Body of pancreas (tissue), 4 donors: Measurements from ENCODE around the gene MET. TPM values are rescaled to one million over a fixed set of nuclear protein-coding genes. Genes with fewer than 3 reads are reported as not detected.
"Not testable (repeated sequence)": the region's sequence is repeated elsewhere in the genome, so short reads cannot be mapped to it uniquely, and the experiment has no call there.

Experiments
- ATAC-seq: fragments of 150-250 bp; one replicate; pipeline ENCODE4 v1.9.1; 2016
- DNase-seq, 4 donors: peaks; one replicate each; pipeline ENCODE4 v3.0.0-alpha.2; 2019
- H3K27ac ChIP-seq, 4 donors: fragments of 200-600 bp; sonication (generic); 1 replicate in 3 of 4; 2 replicates in 1 of 4; pipeline versions ENCODE4 v1.5.1 to v1.6.1; 2016 to 2019; ENCODE audit warnings: mild to moderate bottlenecking in 1 of 4, mixed read lengths in 1 of 4, moderate library complexity in 1 of 4
- H3K27me3 ChIP-seq, 2 donors: fragments of 200-600 bp; sonication (generic); one replicate each; pipeline ENCODE4 v1.6.0; 2016; ENCODE audit warnings: mild to moderate bottlenecking in 1 of 2
- H3K36me3 ChIP-seq, 2 donors: fragments of 200-600 bp; sonication (generic); replicated peaks in 1 of 2; 2 replicates each; pipeline ENCODE4 v1.5.1; 2016; ENCODE audit warnings: low read depth in 2 of 2; ENCODE audit not compliant: insufficient read depth in 1 of 2
- H3K4me1 ChIP-seq: fragments of 200-600 bp; sonication (generic); one replicate; pipeline ENCODE4 v1.6.0; 2016
- H3K4me3 ChIP-seq, 2 donors: fragments of 200-600 bp; sonication (generic); 1 replicate in 1 of 2; 2 replicates in 1 of 2; pipeline ENCODE4 v1.5.1; 2016 to 2019
- H3K9me3 ChIP-seq, 3 donors: fragments of 200-600 bp; sonication (generic); 1 replicate in 2 of 3; 2 replicates in 1 of 3; pipeline ENCODE4 v1.5.1; 2016
- CTCF ChIP-seq, 7 experiments: fragments of 450-650 bp in 4 of 7; fragments of 200-600 bp in 3 of 7; sonication (generic) in 3 of 7; IDR thresholded peaks; one replicate each; pipeline ENCODE4 v1.5.1; 2016 to 2019; ENCODE audit warnings: antibody characterized with exemption in 7 of 7
- POLR2A ChIP-seq, 3 donors: fragments of 450-650 bp; IDR thresholded peaks; one replicate each; pipeline ENCODE4 v1.6.1; 2016; ENCODE audit warnings: antibody characterized with exemption in 3 of 3, mild to moderate bottlenecking in 2 of 3
- WGBS, 2 donors: methylation state at CpG; one replicate each; pipeline ENCODE4 v1.1.5; 2017; 5-methylcytosine and 5-hydroxymethylcytosine counted together
- intact Hi-C: fragments of 100-400 bp; cut with DNase I; formaldehyde crosslinking; loops from one replicate; pipeline ENCODE4 v1.15.1; 2023
- total RNA-seq, 2 donors: library from RNA; depleted of rRNA; stranded (reverse); fragments of >200 nt; gene quantifications; one replicate each; pipeline ENCODE4 v1.1.0, GENCODE V29; 2016

The MET gene
- total RNA-seq, 2 donors from 2014 or later: 21.3 to 23.7 TPM

GRCh38 chr7:116647861-116648260 lies 24.1 kb upstream of the MET start:
- DNase-seq (no peak), ATAC-seq (no peak)
- Histone ChIP-seq H3K9me3 (no peaks in the 10 kb centered on the region), H3K27me3 (no peaks in the 10 kb centered on the region), H3K4me3 (no peak overlapping the region), H3K4me1 (no peaks in the 10 kb centered on the region), H3K27ac (no peak overlapping the region), H3K36me3 (no peaks in the 10 kb centered on the region)
- WGBS, 2 donors: 72 to 78% methylated on average over 2 of the region's 2 CpGs
- intact Hi-C loops: no loop called here
- TF ChIP-seq POLR2A (IDR thresholded peaks at IDR 0.05) (no peak), CTCF (IDR thresholded peaks at IDR 0.05) (no peak)

- Histone ChIP-seq H3K27ac (no peak overlapping the region), H3K27me3 (no peaks in the 10 kb centered on the region), H3K4me1 (no peaks in the 10 kb centered on the region), H3K36me3 (no peaks in the 10 kb centered on the region), H3K4me3 (no peak overlapping the region), H3K9me3 (no peaks in the 10 kb centered on the region)
- ATAC-seq (no peak), DNase-seq (no peak)
- intact Hi-C loops: no loop called here
- WGBS, 2 donors: 94 to 95% methylated on average over 1 of the region's 1 CpG
- TF ChIP-seq CTCF (IDR thresholded peaks at IDR 0.05): no peak
- TF ChIP-seq POLR2A (IDR thresholded peaks at IDR 0.05): no peak
Measured at GRCh38 chr7:116650436-116650835, 21.6 kb upstream of the MET start.

- no peaks in the 10 kb centered on the region for H3K9me3 ChIP-seq
- TF ChIP-seq POLR2A (IDR thresholded peaks at IDR 0.05): no peak
- no peak for TF ChIP-seq CTCF (IDR thresholded peaks at IDR 0.05)
- no peaks in the 10 kb centered on the region for H3K36me3 ChIP-seq
- no peaks in the 10 kb centered on the region for H3K4me1 ChIP-seq
- intact Hi-C loops: no loop called here
- H3K27me3 ChIP-seq: no peaks in the 10 kb centered on the region
- H3K27ac ChIP-seq: no peak overlapping the region
- 86 to 89% methylated on average over 3 of the region's 3 CpGs for WGBS, 2 donors
- H3K4me3 ChIP-seq: no peak overlapping the region
- DNase-seq (no peak), ATAC-seq (no peak)
Measured at GRCh38 chr7:116652793-116653192, 19.2 kb upstream of the MET start.

- H3K27ac ChIP-seq: no peak overlapping the region
- no peaks in the 10 kb centered on the region for H3K27me3 ChIP-seq
- TF ChIP-seq CTCF (IDR thresholded peaks at IDR 0.05): no peak
- TF ChIP-seq POLR2A (IDR thresholded peaks at IDR 0.05): no peak
- no peaks in the 10 kb centered on the region for H3K4me1 ChIP-seq
- H3K4me3 ChIP-seq: no peak overlapping the region
- intact Hi-C loops: no loop called here
- DNase-seq: no peak
- no peak for ATAC-seq
- H3K9me3 ChIP-seq: no peaks in the 10 kb centered on the region
- H3K36me3 ChIP-seq: no peaks in the 10 kb centered on the region
- WGBS, 2 donors: 78 to 79% methylated on average over 3 of the region's 3 CpGs
Measured at GRCh38 chr7:116653204-116653603, 18.8 kb upstream of the MET start.

GRCh38 chr7:116653646-116654045 lies 18.4 kb upstream of the MET start:
- H3K27ac ChIP-seq: no peak overlapping the region
- no peak for DNase-seq

GRCh38 chr7:116659248-116659647 lies 12.7 kb upstream of the MET start:
- not testable (repeated sequence) for ATAC-seq

More at GRCh38 chr7:116653646-116654045, 18.4 kb upstream of the MET start:
- TF ChIP-seq CTCF (IDR thresholded peaks at IDR 0.05) (no peak), POLR2A (IDR thresholded peaks at IDR 0.05) (no peak)
- H3K4me1 ChIP-seq: no peaks in the 10 kb centered on the region
- WGBS, 2 donors: 61 to 66% methylated on average over 2 of the region's 2 CpGs
- no peaks in the 10 kb centered on the region for H3K27me3 ChIP-seq
- H3K9me3 ChIP-seq: no peaks in the 10 kb centered on the region
- intact Hi-C loops: no loop called here
- H3K4me3 ChIP-seq: no peak overlapping the region
- no peaks in the 10 kb centered on the region for H3K36me3 ChIP-seq
- no peak for ATAC-seq

More at GRCh38 chr7:116659248-116659647, 12.7 kb upstream of the MET start:
- DNase-seq, H3K27ac ChIP-seq, H3K4me3 ChIP-seq, H3K4me1 ChIP-seq, H3K36me3 ChIP-seq, H3K27me3 ChIP-seq, intact Hi-C loops, H3K9me3 ChIP-seq: not testable (repeated sequence)
